IMR-90 (cell line): ENCODE measurements around the gene FAM168A. TPM values are rescaled to one million over a fixed set of nuclear protein-coding genes. Genes with fewer than 3 reads are reported as not detected.

Experiments
- ATAC-seq: fragments of 200-7000 bp; cut with Tn5 transposase; 2 replicates; pipeline ENCODE4 v1.9.1; 2020; ENCODE audit warnings: low read depth, mild to moderate bottlenecking, moderate library complexity
- BruUV-seq: library from RNA; stranded (reverse); fragments of 400-500 nt; replicated peaks from 2 replicates; lab custom pipeline; 2021; lab: Mats Ljungman, UMichigan
- CTCF ChIA-PET: fragments of 300-600 bp; formaldehyde crosslinking; extraction: SDS; loops from one replicate; lab custom pipeline; 2021; ENCODE audit warnings: antibody characterized with exemption; lab: Yijun Ruan, JAX
- POLR2A ChIA-PET: fragments of 300-600 bp; sonication (Branson Sonifier 250); formaldehyde crosslinking; loops from one replicate; lab custom pipeline; 2022; ENCODE audit warnings: antibody characterized with exemption; ENCODE audit not compliant: unreplicated experiment; lab: Charles Lee
- DNase-seq: peaks from one replicate; pipeline ENCODE4 v3.0.0; 2013
- H2AFZ ChIP-seq: replicated peaks from 2 replicates; pipeline ENCODE3; 2013; ENCODE audit warnings: low read length, mild to moderate bottlenecking; ENCODE audit not compliant: poor library complexity
- H2AK5ac ChIP-seq: 2 replicates; pipeline ENCODE4 v1.6.1; 2013; ENCODE audit warnings: low read depth, low read length, inconsistent platforms
- H2AK9ac ChIP-seq: replicated peaks from 2 replicates; pipeline ENCODE3; 2013; ENCODE audit warnings: mild to moderate bottlenecking, low read depth, low read length, moderate library complexity; ENCODE audit not compliant: poor library complexity
- H2BK120ac ChIP-seq: 2 replicates; pipeline ENCODE4 v1.6.1; 2013; ENCODE audit warnings: low read depth, low read length, inconsistent platforms
- H2BK15ac ChIP-seq: 3 replicates; pipeline ENCODE4 v1.6.1; 2013; ENCODE audit warnings: low read depth, low read length, inconsistent platforms
- H2BK20ac ChIP-seq: 2 replicates; pipeline ENCODE4 v1.6.1; 2013; ENCODE audit warnings: low read depth, mild to moderate bottlenecking, inconsistent platforms, low read length, moderate library complexity
- H2BK5ac ChIP-seq: 2 replicates; pipeline ENCODE4 v1.6.1; 2013; ENCODE audit warnings: mild to moderate bottlenecking, low read depth, low read length, inconsistent platforms; ENCODE audit not compliant: poor library complexity, severe bottlenecking
- H3K14ac ChIP-seq: replicated peaks from 2 replicates; pipeline ENCODE4 v1.6.1; 2013; ENCODE audit warnings: low read depth, low read length, inconsistent platforms
- H3K18ac ChIP-seq: 2 replicates; pipeline ENCODE4 v1.6.1; 2013; ENCODE audit warnings: low read depth, low read length, control low read depth
- H3K23ac ChIP-seq: 2 replicates; pipeline ENCODE4 v1.6.1; 2013; ENCODE audit warnings: low read depth, low read length, inconsistent platforms
- H3K27ac ChIP-seq: 2 replicates; pipeline ENCODE4 v1.5.1; 2013; ENCODE audit warnings: mild to moderate bottlenecking, control low read depth, low read length; ENCODE audit not compliant: insufficient read depth
- H3K27me3 ChIP-seq: 2 replicates; pipeline ENCODE4 v1.6.1; 2013; ENCODE audit warnings: low read length; ENCODE audit not compliant: control insufficient read depth, insufficient read depth
- H3K36me3 ChIP-seq: 2 replicates; pipeline ENCODE4 v1.6.1; 2013; ENCODE audit warnings: low read length, mixed read lengths; ENCODE audit not compliant: control insufficient read depth, insufficient read depth
- H3K4ac ChIP-seq: 2 replicates; pipeline ENCODE4 v1.6.1; 2013; ENCODE audit warnings: low read depth, low read length, inconsistent platforms
- H3K4me1 ChIP-seq: 2 replicates; pipeline ENCODE4 v1.6.1; 2013; ENCODE audit warnings: low read length, mixed read lengths; ENCODE audit not compliant: control insufficient read depth, insufficient read depth
- H3K4me2 ChIP-seq: 2 replicates; pipeline ENCODE4 v1.6.1; 2013; ENCODE audit warnings: low read depth, mild to moderate bottlenecking, control low read depth, low read length, moderate library complexity
- H3K4me3 ChIP-seq: 2 replicates; pipeline ENCODE4 v1.5.1; 2013; ENCODE audit warnings: low read depth, mild to moderate bottlenecking, control low read depth, low read length, moderate library complexity; ENCODE audit not compliant: insufficient read depth
- H3K56ac ChIP-seq: 2 replicates; pipeline ENCODE4 v1.6.1; 2013; ENCODE audit warnings: low read length, inconsistent platforms; ENCODE audit not compliant: insufficient read depth; ENCODE audit errors: extremely low read depth
- H3K79me1 ChIP-seq, 2 experiments: 2 replicates each; pipeline ENCODE4 v1.6.1; 2013; ENCODE audit warnings: low read length in 2 of 2, inconsistent platforms in 1 of 2, low read depth in 1 of 2
- H3K9ac ChIP-seq: 2 replicates; pipeline ENCODE4 v1.6.1; 2013; ENCODE audit warnings: low read depth, low read length, control low read depth
- H3K9me1 ChIP-seq: 2 replicates; pipeline ENCODE4 v1.6.1; 2013; ENCODE audit warnings: low read length, inconsistent platforms; ENCODE audit not compliant: insufficient read depth
- H3K9me3 ChIP-seq: 2 replicates; pipeline ENCODE4 v1.6.1; 2013; ENCODE audit warnings: low read length; ENCODE audit not compliant: control insufficient read depth, insufficient read depth
- H4K20me1 ChIP-seq: 2 replicates; pipeline ENCODE4 v1.6.1; 2013; ENCODE audit warnings: low read length, inconsistent platforms; ENCODE audit not compliant: insufficient read depth
- H4K5ac ChIP-seq: 2 replicates; pipeline ENCODE4 v1.6.1; 2013; ENCODE audit warnings: mild to moderate bottlenecking, low read depth, low read length, control low read depth
- H4K8ac ChIP-seq, 2 experiments: 2 replicates each; pipeline ENCODE4 v1.6.1; 2013; ENCODE audit warnings: low read depth in 2 of 2, low read length in 2 of 2, control low read depth in 1 of 2, inconsistent platforms in 1 of 2
- H4K91ac ChIP-seq: 2 replicates; pipeline ENCODE4 v1.6.1; 2013; ENCODE audit warnings: low read depth, low read length, inconsistent platforms; ENCODE audit not compliant: insufficient read depth
- BHLHE40 ChIP-seq: fragments of 150-350 bp; IDR thresholded peaks from 2 replicates; pipeline ENCODE4 v1.6.1; 2016; ENCODE audit warnings: mild to moderate bottlenecking, low read depth, low read length
- CEBPB ChIP-seq: IDR thresholded peaks from 2 replicates; pipeline ENCODE4 v1.6.1; 2012; ENCODE audit warnings: low read depth, low read length, improper control_type of control experiment
- CHD1 ChIP-seq: IDR thresholded peaks from 2 replicates; pipeline ENCODE4 v1.6.1; 2012; ENCODE audit warnings: low read depth, low read length, improper control_type of control experiment
- FOS ChIP-seq: fragments of 150-350 bp; IDR thresholded peaks from 2 replicates; pipeline ENCODE4 v1.6.1; 2016; ENCODE audit warnings: low read depth, low read length
- MAFK ChIP-seq: IDR thresholded peaks from 2 replicates; pipeline ENCODE4 v1.6.1; 2012; ENCODE audit warnings: low read depth, low read length, improper control_type of control experiment
- MAZ ChIP-seq: IDR thresholded peaks from 2 replicates; pipeline ENCODE4 v1.6.1; 2012; ENCODE audit warnings: low read depth, mild to moderate bottlenecking, low read length, improper control_type of control experiment, moderate library complexity, borderline replicate concordance
- MXI1 ChIP-seq: IDR thresholded peaks from 2 replicates; pipeline ENCODE4 v1.6.1; 2012; ENCODE audit warnings: low read depth, mild to moderate bottlenecking, low read length, moderate library complexity, borderline replicate concordance
- NFE2L2 ChIP-seq: fragments of 150-350 bp; IDR thresholded peaks from 2 replicates; pipeline ENCODE4 v1.6.1; 2016; ENCODE audit warnings: low read depth, mild to moderate bottlenecking, low read length
- POLR2A ChIP-seq: IDR thresholded peaks from 2 replicates; pipeline ENCODE4 v1.6.1; 2012; ENCODE audit warnings: mild to moderate bottlenecking, low read depth, low read length
- RAD21 ChIP-seq: IDR thresholded peaks from 2 replicates; pipeline ENCODE4 v1.6.1; 2012; ENCODE audit warnings: low read length, improper control_type of control experiment
- RCOR1 ChIP-seq: IDR thresholded peaks from 2 replicates; pipeline ENCODE4 v1.6.1; 2012; ENCODE audit warnings: mild to moderate bottlenecking, low read length, improper control_type of control experiment; ENCODE audit not compliant: insufficient replicate concordance
- RFX5 ChIP-seq: IDR thresholded peaks from 2 replicates; pipeline ENCODE4 v1.8.0; 2012; ENCODE audit warnings: low read depth, mild to moderate bottlenecking, low read length, moderate library complexity
- SMC3 ChIP-seq: fragments of 150-350 bp; IDR thresholded peaks from 2 replicates; pipeline ENCODE4 v1.6.1; 2016; ENCODE audit warnings: low read depth, mild to moderate bottlenecking, antibody characterized with exemption, low read length, moderate library complexity
- WGBS, 2 experiments: methylation state at CpG; one replicate each; pipeline versions ENCODE4 v1.1.5 to v1.1.7; 2013; ENCODE audit warnings: missing lambda C conversion rate in 2 of 2; ENCODE audit not compliant: insufficient read length in 1 of 2; ENCODE audit errors: extremely low coverage in 2 of 2; 5-methylcytosine and 5-hydroxymethylcytosine counted together
- dilution Hi-C: fragments of 300-500 bp; cut with HindIII; formaldehyde crosslinking; loops from one replicate; pipeline ENCODE4 v1.14.3; 2018; ENCODE audit warnings: low sequenced_read_pairs; ENCODE audit not compliant: unreplicated experiment
- in situ Hi-C: fragments of 300-500 bp; cut with MboI; formaldehyde crosslinking; loops from 3 replicates; pipeline ENCODE4 v1.14.3; 2019; ENCODE audit warnings: low sequenced_read_pairs, inconsistent platforms, mixed read lengths
- intact Hi-C: fragments of 100-400 bp; cut with micrococcal nuclease; formaldehyde crosslinking; loops from 2 replicates; pipeline ENCODE4 v1.10.0; 2022
- polyA plus RNA-seq, 3 experiments: library from polyadenylated mRNA; depleted of rRNA; stranded (reverse); fragments of >200 nt; gene quantifications; 2 replicates each; pipeline ENCODE4 v1.2.3, GENCODE V29; 2012; ENCODE audit warnings: low replicate concordance in 1 of 3
- total RNA-seq: library from RNA; depleted of rRNA; stranded (reverse); fragments of >200 nt; gene quantifications from 2 replicates; pipeline ENCODE4 v1.2.3, GENCODE V29; 2012
- TF ChIP-seq, protein P1 (sequence below): fragments of 150-350 bp; IDR thresholded peaks from 2 replicates; pipeline ENCODE4 v1.6.1; 2016; ENCODE audit warnings: low read depth, mild to moderate bottlenecking, low read length, moderate library complexity, borderline replicate concordance
- TF ChIP-seq, protein P2 (sequence below): fragments of 150-350 bp; IDR thresholded peaks from 2 replicates; pipeline ENCODE4 v1.6.1; 2017; ENCODE audit warnings: mild to moderate bottlenecking, antibody characterized with exemption, low read length, low read depth
- TF ChIP-seq, protein P3 (sequence below): conservative IDR thresholded peaks from 2 replicates; pipeline ENCODE4 v1.5.1; 2012; ENCODE audit warnings: mild to moderate bottlenecking, low read depth, low read length, improper control_type of control experiment

Gene FAM168A
- total and polyA plus RNA-seq, 2 of the 4 experiments (the other 2 are of a cell fraction), result 13.1 to 22.8 TPM

DNA sequence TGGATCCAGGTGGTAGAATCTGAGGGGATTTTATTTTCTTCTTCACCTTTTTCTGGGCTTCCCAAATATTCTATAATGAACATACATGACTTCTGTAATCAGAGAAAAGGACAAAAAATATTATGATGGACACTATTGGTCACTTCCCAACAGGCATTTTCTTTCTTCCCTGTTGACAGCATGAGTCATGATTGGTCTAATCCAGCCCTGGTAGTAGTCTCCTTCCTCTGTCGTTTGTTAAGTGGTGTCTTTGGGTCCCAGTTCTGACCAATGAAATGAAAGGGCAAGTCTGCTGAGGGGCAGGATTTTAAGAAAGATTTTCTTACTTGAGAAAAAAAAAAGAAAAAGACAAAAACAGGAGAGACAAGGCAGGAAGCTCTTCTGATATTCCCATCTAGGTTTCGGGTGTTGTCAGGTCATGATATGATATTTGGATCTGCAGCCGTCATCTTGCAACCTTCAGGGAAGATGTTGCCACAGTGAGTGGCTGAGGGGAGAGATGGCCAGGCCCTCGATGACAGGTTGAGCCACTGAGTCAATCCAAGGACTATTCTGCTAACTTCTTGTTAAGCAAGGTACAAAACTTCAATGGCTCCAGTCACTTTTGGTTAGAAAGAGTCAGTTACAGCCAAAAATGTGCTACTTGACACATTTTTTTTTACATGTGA lies 25.1 kb upstream of the FAM168A start:
- Histone ChIP-seq H2AK5ac (no peak overlapping the region), H4K20me1 (no peaks in the 10 kb centered on the region), H3K18ac (no peak overlapping the region), H2AK9ac (no peak overlapping the region), H3K14ac (no peak overlapping the region), H3K36me3 (no peaks in the 10 kb centered on the region), H3K4me1 (no peaks in the 10 kb centered on the region), H2BK15ac (no peak overlapping the region), H3K56ac (no peak overlapping the region), H4K5ac (no peak overlapping the region), H3K4ac (no peak overlapping the region), H4K91ac (no peak overlapping the region), H4K8ac (no peak overlapping the region), H3K4me3 (no peak overlapping the region), H3K4me2 (no peak overlapping the region), H2BK5ac (no peak overlapping the region), H3K9me3 (no peaks in the 10 kb centered on the region), H2BK120ac (no peak overlapping the region), H2BK20ac (no peak overlapping the region), H3K27ac (no peak overlapping the region), H3K79me1 (no peaks in the 10 kb centered on the region), H3K27me3 (peaks cover 28% of the 10 kb centered on the region), H3K9me1 (no peaks in the 10 kb centered on the region), H3K9ac (no peak overlapping the region), H2AFZ (no peak overlapping the region), H3K23ac (no peak overlapping the region)
- TF ChIP-seq SMC3 (no peak), BHLHE40 (no peak), RFX5 (no peak), CHD1 (no peak), MAFK (no peak), MXI1 (no peak), POLR2A (no peak), RAD21 (no peak), NFE2L2 (no peak), FOS (no peak), CEBPB (no peak), RCOR1 (no peak), MAZ (no peak)
- TF ChIP-seq, protein P1, sequence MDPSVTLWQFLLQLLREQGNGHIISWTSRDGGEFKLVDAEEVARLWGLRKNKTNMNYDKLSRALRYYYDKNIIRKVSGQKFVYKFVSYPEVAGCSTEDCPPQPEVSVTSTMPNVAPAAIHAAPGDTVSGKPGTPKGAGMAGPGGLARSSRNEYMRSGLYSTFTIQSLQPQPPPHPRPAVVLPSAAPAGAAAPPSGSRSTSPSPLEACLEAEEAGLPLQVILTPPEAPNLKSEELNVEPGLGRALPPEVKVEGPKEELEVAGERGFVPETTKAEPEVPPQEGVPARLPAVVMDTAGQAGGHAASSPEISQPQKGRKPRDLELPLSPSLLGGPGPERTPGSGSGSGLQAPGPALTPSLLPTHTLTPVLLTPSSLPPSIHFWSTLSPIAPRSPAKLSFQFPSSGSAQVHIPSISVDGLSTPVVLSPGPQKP, result no peak
- TF ChIP-seq, protein P2, sequence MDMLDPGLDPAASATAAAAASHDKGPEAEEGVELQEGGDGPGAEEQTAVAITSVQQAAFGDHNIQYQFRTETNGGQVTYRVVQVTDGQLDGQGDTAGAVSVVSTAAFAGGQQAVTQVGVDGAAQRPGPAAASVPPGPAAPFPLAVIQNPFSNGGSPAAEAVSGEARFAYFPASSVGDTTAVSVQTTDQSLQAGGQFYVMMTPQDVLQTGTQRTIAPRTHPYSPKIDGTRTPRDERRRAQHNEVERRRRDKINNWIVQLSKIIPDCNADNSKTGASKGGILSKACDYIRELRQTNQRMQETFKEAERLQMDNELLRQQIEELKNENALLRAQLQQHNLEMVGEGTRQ, result no peak
- TF ChIP-seq, protein P3, sequence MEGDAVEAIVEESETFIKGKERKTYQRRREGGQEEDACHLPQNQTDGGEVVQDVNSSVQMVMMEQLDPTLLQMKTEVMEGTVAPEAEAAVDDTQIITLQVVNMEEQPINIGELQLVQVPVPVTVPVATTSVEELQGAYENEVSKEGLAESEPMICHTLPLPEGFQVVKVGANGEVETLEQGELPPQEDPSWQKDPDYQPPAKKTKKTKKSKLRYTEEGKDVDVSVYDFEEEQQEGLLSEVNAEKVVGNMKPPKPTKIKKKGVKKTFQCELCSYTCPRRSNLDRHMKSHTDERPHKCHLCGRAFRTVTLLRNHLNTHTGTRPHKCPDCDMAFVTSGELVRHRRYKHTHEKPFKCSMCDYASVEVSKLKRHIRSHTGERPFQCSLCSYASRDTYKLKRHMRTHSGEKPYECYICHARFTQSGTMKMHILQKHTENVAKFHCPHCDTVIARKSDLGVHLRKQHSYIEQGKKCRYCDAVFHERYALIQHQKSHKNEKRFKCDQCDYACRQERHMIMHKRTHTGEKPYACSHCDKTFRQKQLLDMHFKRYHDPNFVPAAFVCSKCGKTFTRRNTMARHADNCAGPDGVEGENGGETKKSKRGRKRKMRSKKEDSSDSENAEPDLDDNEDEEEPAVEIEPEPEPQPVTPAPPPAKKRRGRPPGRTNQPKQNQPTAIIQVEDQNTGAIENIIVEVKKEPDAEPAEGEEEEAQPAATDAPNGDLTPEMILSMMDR, result no peak
- intact Hi-C loops (no loop called here), in situ Hi-C loops (loop anchor here (10.0 kb wide), 1 partner anchor 312 kb away; no protein-coding TSS in a partner anchor), dilution Hi-C loops (no loop called here)
- BruUV-seq, result no TSS peak
- ChIA-PET CTCF (interaction anchor here (1.0 kb wide), 1 partner anchor 38 kb away, joined by 8 read pairs; no protein-coding TSS in a partner anchor), POLR2A (no interaction called here)
- WGBS, 2 experiments, result 72% methylated on average over 2 of the region's 4 CpGs; no CpG with 5 or more reads in 1 of the 2 experiments
- DNase-seq (no peak), ATAC-seq (no peak)
